GM23338 (cell line): ENCODE measurements around the gene EID2.

ENCODE experiments used
- CREB1 ChIP-seq: fragments of 250-450 bp; sonication (Bioruptor Pico); IDR thresholded peaks from 2 replicates; pipeline ENCODE4 v1.5.0; 2020; ENCODE audit warnings: low read depth, mild to moderate bottlenecking, moderate library complexity
- EZH2 ChIP-seq: fragments of 200-600 bp; sonication (generic); IDR thresholded peaks from one replicate; pipeline ENCODE4 v1.8.0; 2017; ENCODE audit warnings: antibody characterized with exemption, mild to moderate bottlenecking, low read depth; ENCODE audit not compliant: unreplicated experiment
- EZH2phosphoT487 ChIP-seq: fragments of 200-600 bp; sonication (generic); IDR thresholded peaks from one replicate; pipeline ENCODE4 v1.8.1; 2018; ENCODE audit warnings: antibody characterized with exemption; ENCODE audit not compliant: unreplicated experiment
- JUNB ChIP-seq: IDR thresholded peaks from one replicate; pipeline ENCODE4 v1.6.1; 2016; ENCODE audit warnings: antibody characterized with exemption; ENCODE audit not compliant: unreplicated experiment
- NANOG ChIP-seq: IDR thresholded peaks from 2 replicates; pipeline ENCODE4 v1.6.1; 2016; ENCODE audit warnings: antibody characterized with exemption, borderline replicate concordance
- POLR2AphosphoS5 ChIP-seq: IDR thresholded peaks from 2 replicates; pipeline ENCODE4 v1.6.1; 2016; ENCODE audit warnings: antibody characterized with exemption, low read depth
- ZNF114 ChIP-seq: fragments of 250-450 bp; sonication (Bioruptor Pico); IDR thresholded peaks from 2 replicates; pipeline ENCODE4 v1.5.0; 2020; ENCODE audit warnings: mild to moderate bottlenecking, moderate library complexity
- ZNF331 ChIP-seq: fragments of 250-450 bp; sonication (Bioruptor Pico); IDR thresholded peaks from 2 replicates; pipeline ENCODE4 v1.5.0; 2020; ENCODE audit warnings: low read depth, mild to moderate bottlenecking, moderate library complexity
- TF ChIP-seq, protein P1 (sequence below), 2 experiments: fragments of 200-600 bp in 1 of 2; sonication (generic) in 1 of 2; conservative IDR thresholded peaks; 2 replicates each; pipeline versions ENCODE4 v1.5.1 to v1.6.1; 2016 to 2017; ENCODE audit warnings: antibody characterized with exemption in 2 of 2, low read depth in 2 of 2, mild to moderate bottlenecking in 2 of 2, moderate library complexity in 1 of 2
- TF ChIP-seq, protein P2 (sequence below): IDR thresholded peaks from one replicate; pipeline ENCODE4 v1.6.1; 2018; ENCODE audit warnings: antibody characterized with exemption; ENCODE audit not compliant: unreplicated experiment
- TF ChIP-seq, protein P3 (sequence below): fragments of 250-450 bp; sonication (Bioruptor Pico); IDR thresholded peaks from 2 replicates; pipeline ENCODE4 v1.5.0; 2020; ENCODE audit warnings: mild to moderate bottlenecking, moderate library complexity
- TF ChIP-seq, protein P4 (sequence below): IDR thresholded peaks from 2 replicates; pipeline ENCODE4 v1.6.1; 2016; ENCODE audit warnings: antibody characterized with exemption

DNA sequence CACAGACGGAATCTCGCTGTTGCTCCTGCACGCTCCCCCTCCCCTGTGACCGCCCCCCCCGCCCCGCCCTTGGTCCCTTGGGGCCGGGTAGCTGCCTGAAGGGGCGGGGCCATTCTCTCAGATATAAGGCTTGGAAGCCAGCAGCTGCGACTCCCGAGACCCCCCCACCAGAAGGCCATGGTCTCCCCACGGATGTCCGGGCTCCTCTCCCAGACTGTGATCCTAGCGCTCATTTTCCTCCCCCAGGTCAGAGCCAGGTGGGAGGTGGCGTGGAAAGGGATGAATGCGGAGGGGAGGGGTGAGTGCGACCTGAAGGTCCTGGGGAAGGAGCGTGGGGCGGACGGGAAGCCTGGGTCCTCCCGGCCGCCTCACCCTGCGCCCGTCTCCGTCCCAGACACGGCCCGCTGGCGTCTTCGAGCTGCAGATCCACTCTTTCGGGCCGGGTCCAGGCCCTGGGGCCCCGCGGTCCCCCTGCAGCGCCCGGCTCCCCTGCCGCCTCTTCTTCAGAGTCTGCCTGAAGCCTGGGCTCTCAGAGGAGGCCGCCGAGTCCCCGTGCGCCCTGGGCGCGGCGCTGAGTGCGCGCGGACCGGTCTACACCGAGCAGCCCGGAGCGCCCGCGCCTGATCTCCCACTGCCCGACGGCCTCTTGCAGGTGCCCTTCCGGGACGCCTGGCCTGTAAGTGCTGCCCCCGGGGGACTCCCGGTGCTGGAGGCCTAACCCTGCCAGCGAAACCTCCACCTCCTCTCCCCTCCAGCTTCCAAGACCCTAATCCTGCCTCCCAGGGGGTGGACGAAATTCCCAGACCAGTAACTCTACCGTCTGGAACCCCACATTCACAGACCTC is 40.9 kb downstream of the EID2 start, which contains the start of gene DLL3:
- TF ChIP-seq, protein P1, sequence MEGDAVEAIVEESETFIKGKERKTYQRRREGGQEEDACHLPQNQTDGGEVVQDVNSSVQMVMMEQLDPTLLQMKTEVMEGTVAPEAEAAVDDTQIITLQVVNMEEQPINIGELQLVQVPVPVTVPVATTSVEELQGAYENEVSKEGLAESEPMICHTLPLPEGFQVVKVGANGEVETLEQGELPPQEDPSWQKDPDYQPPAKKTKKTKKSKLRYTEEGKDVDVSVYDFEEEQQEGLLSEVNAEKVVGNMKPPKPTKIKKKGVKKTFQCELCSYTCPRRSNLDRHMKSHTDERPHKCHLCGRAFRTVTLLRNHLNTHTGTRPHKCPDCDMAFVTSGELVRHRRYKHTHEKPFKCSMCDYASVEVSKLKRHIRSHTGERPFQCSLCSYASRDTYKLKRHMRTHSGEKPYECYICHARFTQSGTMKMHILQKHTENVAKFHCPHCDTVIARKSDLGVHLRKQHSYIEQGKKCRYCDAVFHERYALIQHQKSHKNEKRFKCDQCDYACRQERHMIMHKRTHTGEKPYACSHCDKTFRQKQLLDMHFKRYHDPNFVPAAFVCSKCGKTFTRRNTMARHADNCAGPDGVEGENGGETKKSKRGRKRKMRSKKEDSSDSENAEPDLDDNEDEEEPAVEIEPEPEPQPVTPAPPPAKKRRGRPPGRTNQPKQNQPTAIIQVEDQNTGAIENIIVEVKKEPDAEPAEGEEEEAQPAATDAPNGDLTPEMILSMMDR (conservative IDR thresholded peaks at IDR 0.05; ENCODE audit: low read depth in 2 of 2), result 0 out of 4 replicates have a peak, but pooled peaks of 1 of the 2 experiments have one; percentile 5
- no peak for TF ChIP-seq EZH2phosphoT487
- TF ChIP-seq POLR2AphosphoS5, result peak; percentile 67
- peak; percentile 48 for TF ChIP-seq EZH2
- TF ChIP-seq JUNB, result no peak
- TF ChIP-seq, protein P2, sequence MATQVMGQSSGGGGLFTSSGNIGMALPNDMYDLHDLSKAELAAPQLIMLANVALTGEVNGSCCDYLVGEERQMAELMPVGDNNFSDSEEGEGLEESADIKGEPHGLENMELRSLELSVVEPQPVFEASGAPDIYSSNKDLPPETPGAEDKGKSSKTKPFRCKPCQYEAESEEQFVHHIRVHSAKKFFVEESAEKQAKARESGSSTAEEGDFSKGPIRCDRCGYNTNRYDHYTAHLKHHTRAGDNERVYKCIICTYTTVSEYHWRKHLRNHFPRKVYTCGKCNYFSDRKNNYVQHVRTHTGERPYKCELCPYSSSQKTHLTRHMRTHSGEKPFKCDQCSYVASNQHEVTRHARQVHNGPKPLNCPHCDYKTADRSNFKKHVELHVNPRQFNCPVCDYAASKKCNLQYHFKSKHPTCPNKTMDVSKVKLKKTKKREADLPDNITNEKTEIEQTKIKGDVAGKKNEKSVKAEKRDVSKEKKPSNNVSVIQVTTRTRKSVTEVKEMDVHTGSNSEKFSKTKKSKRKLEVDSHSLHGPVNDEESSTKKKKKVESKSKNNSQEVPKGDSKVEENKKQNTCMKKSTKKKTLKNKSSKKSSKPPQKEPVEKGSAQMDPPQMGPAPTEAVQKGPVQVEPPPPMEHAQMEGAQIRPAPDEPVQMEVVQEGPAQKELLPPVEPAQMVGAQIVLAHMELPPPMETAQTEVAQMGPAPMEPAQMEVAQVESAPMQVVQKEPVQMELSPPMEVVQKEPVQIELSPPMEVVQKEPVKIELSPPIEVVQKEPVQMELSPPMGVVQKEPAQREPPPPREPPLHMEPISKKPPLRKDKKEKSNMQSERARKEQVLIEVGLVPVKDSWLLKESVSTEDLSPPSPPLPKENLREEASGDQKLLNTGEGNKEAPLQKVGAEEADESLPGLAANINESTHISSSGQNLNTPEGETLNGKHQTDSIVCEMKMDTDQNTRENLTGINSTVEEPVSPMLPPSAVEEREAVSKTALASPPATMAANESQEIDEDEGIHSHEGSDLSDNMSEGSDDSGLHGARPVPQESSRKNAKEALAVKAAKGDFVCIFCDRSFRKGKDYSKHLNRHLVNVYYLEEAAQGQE, result no peak
- no peak for TF ChIP-seq CREB1 (CRISPR knock-in tag)
- no peak for TF ChIP-seq NANOG
- no peak for TF ChIP-seq ZNF114 (CRISPR knock-in tag)
- TF ChIP-seq, protein P3, sequence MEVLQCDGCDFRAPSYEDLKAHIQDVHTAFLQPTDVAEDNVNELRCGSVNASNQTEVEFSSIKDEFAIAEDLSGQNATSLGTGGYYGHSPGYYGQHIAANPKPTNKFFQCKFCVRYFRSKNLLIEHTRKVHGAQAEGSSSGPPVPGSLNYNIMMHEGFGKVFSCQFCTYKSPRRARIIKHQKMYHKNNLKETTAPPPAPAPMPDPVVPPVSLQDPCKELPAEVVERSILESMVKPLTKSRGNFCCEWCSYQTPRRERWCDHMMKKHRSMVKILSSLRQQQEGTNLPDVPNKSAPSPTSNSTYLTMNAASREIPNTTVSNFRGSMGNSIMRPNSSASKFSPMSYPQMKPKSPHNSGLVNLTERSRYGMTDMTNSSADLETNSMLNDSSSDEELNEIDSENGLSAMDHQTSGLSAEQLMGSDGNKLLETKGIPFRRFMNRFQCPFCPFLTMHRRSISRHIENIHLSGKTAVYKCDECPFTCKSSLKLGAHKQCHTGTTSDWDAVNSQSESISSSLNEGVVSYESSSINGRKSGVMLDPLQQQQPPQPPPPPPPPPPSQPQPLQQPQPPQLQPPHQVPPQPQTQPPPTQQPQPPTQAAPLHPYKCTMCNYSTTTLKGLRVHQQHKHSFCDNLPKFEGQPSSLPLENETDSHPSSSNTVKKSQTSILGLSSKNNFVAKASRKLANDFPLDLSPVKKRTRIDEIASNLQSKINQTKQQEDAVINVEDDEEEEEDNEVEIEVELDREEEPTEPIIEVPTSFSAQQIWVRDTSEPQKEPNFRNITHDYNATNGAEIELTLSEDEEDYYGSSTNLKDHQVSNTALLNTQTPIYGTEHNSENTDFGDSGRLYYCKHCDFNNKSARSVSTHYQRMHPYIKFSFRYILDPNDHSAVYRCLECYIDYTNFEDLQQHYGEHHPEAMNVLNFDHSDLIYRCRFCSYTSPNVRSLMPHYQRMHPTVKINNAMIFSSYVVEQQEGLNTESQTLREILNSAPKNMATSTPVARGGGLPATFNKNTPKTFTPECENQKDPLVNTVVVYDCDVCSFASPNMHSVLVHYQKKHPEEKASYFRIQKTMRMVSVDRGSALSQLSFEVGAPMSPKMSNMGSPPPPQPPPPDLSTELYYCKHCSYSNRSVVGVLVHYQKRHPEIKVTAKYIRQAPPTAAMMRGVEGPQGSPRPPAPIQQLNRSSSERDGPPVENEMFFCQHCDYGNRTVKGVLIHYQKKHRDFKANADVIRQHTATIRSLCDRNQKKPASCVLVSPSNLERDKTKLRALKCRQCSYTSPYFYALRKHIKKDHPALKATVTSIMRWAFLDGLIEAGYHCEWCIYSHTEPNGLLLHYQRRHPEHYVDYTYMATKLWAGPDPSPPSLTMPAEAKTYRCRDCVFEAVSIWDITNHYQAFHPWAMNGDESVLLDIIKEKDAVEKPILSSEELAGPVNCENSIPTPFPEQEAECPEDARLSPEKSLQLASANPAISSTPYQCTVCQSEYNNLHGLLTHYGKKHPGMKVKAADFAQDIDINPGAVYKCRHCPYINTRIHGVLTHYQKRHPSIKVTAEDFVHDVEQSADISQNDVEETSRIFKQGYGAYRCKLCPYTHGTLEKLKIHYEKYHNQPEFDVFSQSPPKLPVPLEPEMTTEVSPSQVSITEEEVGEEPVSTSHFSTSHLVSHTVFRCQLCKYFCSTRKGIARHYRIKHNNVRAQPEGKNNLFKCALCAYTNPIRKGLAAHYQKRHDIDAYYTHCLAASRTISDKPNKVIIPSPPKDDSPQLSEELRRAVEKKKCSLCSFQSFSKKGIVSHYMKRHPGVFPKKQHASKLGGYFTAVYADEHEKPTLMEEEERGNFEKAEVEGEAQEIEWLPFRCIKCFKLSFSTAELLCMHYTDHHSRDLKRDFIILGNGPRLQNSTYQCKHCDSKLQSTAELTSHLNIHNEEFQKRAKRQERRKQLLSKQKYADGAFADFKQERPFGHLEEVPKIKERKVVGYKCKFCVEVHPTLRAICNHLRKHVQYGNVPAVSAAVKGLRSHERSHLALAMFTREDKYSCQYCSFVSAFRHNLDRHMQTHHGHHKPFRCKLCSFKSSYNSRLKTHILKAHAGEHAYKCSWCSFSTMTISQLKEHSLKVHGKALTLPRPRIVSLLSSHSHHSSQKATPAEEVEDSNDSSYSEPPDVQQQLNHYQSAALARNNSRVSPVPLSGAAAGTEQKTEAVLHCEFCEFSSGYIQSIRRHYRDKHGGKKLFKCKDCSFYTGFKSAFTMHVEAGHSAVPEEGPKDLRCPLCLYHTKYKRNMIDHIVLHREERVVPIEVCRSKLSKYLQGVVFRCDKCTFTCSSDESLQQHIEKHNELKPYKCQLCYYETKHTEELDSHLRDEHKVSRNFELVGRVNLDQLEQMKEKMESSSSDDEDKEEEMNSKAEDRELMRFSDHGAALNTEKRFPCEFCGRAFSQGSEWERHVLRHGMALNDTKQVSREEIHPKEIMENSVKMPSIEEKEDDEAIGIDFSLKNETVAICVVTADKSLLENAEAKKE (CRISPR knock-in tag), result no peak
- TF ChIP-seq, protein P4, sequence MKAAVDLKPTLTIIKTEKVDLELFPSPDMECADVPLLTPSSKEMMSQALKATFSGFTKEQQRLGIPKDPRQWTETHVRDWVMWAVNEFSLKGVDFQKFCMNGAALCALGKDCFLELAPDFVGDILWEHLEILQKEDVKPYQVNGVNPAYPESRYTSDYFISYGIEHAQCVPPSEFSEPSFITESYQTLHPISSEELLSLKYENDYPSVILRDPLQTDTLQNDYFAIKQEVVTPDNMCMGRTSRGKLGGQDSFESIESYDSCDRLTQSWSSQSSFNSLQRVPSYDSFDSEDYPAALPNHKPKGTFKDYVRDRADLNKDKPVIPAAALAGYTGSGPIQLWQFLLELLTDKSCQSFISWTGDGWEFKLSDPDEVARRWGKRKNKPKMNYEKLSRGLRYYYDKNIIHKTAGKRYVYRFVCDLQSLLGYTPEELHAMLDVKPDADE, result no peak
- TF ChIP-seq ZNF331, result no peak
